IPS-18a (cell line): Measurements from ENCODE around the gene ASB15.
"Not testable (repeated sequence)": the region's sequence is repeated elsewhere in the genome, so short reads cannot be mapped to it uniquely, and the experiment has no call there.

ENCODE experiments used
- H3K27ac ChIP-seq: one replicate; pipeline ENCODE4 v1.5.1; 2013; ENCODE audit warnings: low read length
- H3K27me3 ChIP-seq: one replicate; pipeline ENCODE4 v1.6.1; 2013; ENCODE audit warnings: mild to moderate bottlenecking, low read length; ENCODE audit not compliant: control insufficient read depth, insufficient read depth
- H3K36me3 ChIP-seq: one replicate; pipeline ENCODE4 v1.6.1; 2013; ENCODE audit warnings: low read depth, low read length; ENCODE audit not compliant: control insufficient read depth
- H3K4me1 ChIP-seq: one replicate; pipeline ENCODE4 v1.6.1; 2013; ENCODE audit warnings: low read depth, low read length; ENCODE audit not compliant: control insufficient read depth
- H3K4me3 ChIP-seq: one replicate; pipeline ENCODE4 v1.5.1; 2013; ENCODE audit warnings: low read length
- H3K9ac ChIP-seq: one replicate; pipeline ENCODE4 v1.6.1; 2013; ENCODE audit warnings: mild to moderate bottlenecking, low read length, moderate library complexity
- H3K9me3 ChIP-seq: one replicate; pipeline ENCODE4 v1.6.1; 2013; ENCODE audit warnings: low read depth, low read length; ENCODE audit not compliant: control insufficient read depth

ASB15 gene

GRCh38 chr7:123624527-123625183 is 23.0 kb downstream of the ASB15 start:
- Histone ChIP-seq H3K4me3 (no peak overlapping the region), H3K27me3 (no peaks in the 10 kb centered on the region), H3K9ac (no peak overlapping the region), H3K4me1 (no peaks in the 10 kb centered on the region), H3K27ac (no peak overlapping the region), H3K9me3 (no peaks in the 10 kb centered on the region), H3K36me3 (no peaks in the 10 kb centered on the region)

- no peak overlapping the region for H3K4me3 ChIP-seq
- H3K36me3 ChIP-seq: no peaks in the 10 kb centered on the region
- no peak overlapping the region for H3K9ac ChIP-seq
- H3K27ac ChIP-seq: no peak overlapping the region
- H3K9me3 ChIP-seq: no peaks in the 10 kb centered on the region
- no peaks in the 10 kb centered on the region for H3K27me3 ChIP-seq
- H3K4me1 ChIP-seq: no peaks in the 10 kb centered on the region
Measured at GRCh38 chr7:123625254-123625653, 23.6 kb downstream of the ASB15 start.

DNA sequence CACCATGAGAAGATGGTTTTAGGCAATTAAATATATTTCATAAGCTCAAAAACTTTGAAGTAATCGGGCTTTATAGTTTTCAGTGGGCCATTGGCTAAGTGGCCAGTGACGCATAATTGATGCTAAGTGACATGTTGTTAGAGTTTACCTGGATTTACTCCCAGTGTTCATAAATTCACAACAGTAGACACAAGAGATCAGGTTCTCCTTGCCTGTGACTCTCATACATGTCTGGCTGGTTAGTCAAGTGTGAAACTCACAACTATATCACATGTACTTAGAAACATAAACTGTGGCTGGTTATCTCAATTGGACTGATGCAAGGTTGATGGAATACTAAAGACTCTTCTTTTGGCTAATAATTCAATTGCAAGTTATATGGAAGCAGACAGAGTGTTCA is 26.2 kb downstream of the ASB15 start:
- Histone ChIP-seq H3K4me3 (no peak overlapping the region), H3K4me1 (no peaks in the 10 kb centered on the region), H3K9me3 (no peaks in the 10 kb centered on the region), H3K27ac (no peak overlapping the region), H3K9ac (no peak overlapping the region), H3K36me3 (no peaks in the 10 kb centered on the region), H3K27me3 (no peaks in the 10 kb centered on the region)

DNA sequence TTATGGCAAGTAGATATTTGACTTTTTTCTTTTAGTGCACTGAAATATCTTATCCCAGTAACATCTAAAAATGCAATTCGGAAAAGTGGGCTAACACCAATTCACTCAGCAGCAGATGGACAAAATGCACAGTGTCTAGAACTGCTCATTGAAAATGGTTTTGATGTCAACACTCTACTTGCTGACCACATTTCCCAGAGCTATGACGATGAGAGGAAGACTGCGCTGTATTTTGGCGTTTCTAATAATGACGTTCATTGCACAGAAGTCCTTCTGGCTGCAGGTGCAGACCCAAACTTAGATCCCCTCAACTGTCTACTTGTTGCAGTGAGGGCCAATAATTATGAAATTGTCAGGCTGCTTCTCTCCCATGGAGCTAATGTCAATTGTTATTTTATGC is 27.2 kb downstream of the ASB15 start:
- Histone ChIP-seq H3K27me3 (no peaks in the 10 kb centered on the region), H3K9ac (no peak overlapping the region), H3K4me3 (no peak overlapping the region), H3K36me3 (no peaks in the 10 kb centered on the region), H3K4me1 (no peaks in the 10 kb centered on the region), H3K9me3 (no peaks in the 10 kb centered on the region), H3K27ac (no peak overlapping the region)

- Histone ChIP-seq H3K27me3 (no peaks in the 10 kb centered on the region), H3K9ac (no peak overlapping the region), H3K36me3 (no peaks in the 10 kb centered on the region), H3K4me3 (no peak overlapping the region), H3K4me1 (no peaks in the 10 kb centered on the region), H3K9me3 (no peaks in the 10 kb centered on the region), H3K27ac (no peak overlapping the region)
Measured at GRCh38 chr7:123629281-123629680, 27.7 kb downstream of the ASB15 start.

DNA sequence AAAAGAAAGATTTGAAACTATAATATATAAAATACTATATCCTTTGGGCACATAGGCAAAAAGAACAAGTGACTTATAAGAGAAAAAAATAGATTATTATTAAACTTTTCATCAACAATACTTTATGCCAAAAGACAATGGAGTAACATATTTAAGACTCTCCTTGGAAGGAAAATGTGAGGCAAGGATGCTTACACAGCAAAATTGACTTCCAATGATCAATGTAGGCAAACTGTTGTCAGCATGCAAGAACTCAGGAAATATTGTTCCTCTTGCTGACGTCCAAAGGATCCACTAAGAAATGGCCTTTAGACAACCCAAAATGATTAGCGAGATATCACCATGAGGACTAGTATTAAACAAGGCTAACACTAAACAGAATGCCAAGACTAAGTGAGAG is 31.2 kb downstream of the ASB15 start:
- no peak overlapping the region for H3K4me3 ChIP-seq
- H3K36me3 ChIP-seq: no peaks in the 10 kb centered on the region
- no peaks in the 10 kb centered on the region for H3K4me1 ChIP-seq
- no peaks in the 10 kb centered on the region for H3K27me3 ChIP-seq
- H3K9me3 ChIP-seq: no peaks in the 10 kb centered on the region
- H3K9ac ChIP-seq: no peak overlapping the region
- H3K27ac ChIP-seq: no peak overlapping the region

GRCh38 chr7:123633553-123633952 is 31.9 kb downstream of the ASB15 start:
- H3K9ac ChIP-seq: no peak overlapping the region
- no peaks in the 10 kb centered on the region for H3K36me3 ChIP-seq
- no peak overlapping the region for H3K4me3 ChIP-seq
- H3K4me1 ChIP-seq: no peaks in the 10 kb centered on the region
- H3K9me3 ChIP-seq: no peaks in the 10 kb centered on the region
- H3K27ac ChIP-seq: no peak overlapping the region
- H3K27me3 ChIP-seq: no peaks in the 10 kb centered on the region

DNA sequence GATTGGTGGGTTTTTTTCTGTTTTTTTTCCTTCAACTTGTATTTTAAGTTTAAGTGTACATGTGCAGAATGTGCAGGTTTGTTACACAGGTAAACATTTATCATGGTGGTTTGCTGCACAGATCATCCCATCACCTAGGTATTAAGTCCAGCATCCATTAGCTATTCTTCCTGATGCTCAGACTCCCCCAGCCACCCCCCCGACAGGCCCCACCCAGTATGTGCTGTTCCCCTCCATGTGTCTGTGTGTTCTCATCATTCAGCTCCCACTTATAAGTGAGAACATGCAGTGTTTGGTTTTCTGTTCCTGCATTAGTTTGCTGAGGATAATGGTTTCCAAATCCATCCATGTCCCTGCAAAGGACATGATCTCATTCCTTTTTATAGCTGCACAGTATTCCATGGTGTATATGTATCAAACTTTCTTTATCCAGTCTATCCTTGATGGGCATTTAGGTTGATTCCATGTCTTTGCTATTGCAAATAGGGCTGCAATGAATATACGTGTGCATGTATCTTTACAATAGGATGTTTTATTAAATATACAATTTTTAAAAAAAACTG is 32.5 kb downstream of the ASB15 start:
- H3K27ac ChIP-seq: not testable (repeated sequence)

GRCh38 chr7:123635551-123636359 is 34.1 kb downstream of the ASB15 start:
- H3K4me1 ChIP-seq: no peaks in the 10 kb centered on the region
- H3K27ac ChIP-seq: no peak overlapping the region
- no peaks in the 10 kb centered on the region for H3K36me3 ChIP-seq
- no peaks in the 10 kb centered on the region for H3K27me3 ChIP-seq
- no peak overlapping the region for H3K4me3 ChIP-seq
- no peaks in the 10 kb centered on the region for H3K9me3 ChIP-seq
- H3K9ac ChIP-seq: no peak overlapping the region

More for the DNA sequence above, 32.5 kb downstream of the ASB15 start:
- H3K27me3 ChIP-seq, H3K9me3 ChIP-seq, H3K4me1 ChIP-seq, H3K4me3 ChIP-seq, H3K9ac ChIP-seq, H3K36me3 ChIP-seq: not testable (repeated sequence)

DNA sequence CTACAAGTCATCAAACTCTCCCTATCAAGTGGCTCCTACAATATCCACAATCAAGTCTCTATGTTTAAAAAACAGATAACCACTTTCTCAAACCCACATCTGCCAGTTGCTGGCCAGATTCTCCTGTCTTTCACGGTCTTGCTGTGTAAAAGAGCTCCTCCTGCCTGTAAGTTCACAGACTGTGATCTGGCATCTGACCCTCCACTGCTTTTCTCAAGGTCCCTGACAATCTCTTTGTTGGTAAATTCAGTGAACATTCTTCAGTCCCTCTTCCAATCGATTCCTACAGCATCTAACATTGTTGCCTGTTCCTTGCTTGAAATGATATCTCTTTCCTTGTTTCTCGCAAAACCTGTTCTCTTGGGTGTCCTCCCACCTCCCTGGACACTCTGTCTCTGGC is 35.6 kb downstream of the ASB15 start:
- H3K4me3 ChIP-seq: no peak overlapping the region
- no peaks in the 10 kb centered on the region for H3K4me1 ChIP-seq
- no peak overlapping the region for H3K27ac ChIP-seq
- no peaks in the 10 kb centered on the region for H3K36me3 ChIP-seq
- H3K9me3 ChIP-seq: no peaks in the 10 kb centered on the region
- no peak overlapping the region for H3K9ac ChIP-seq
- no peaks in the 10 kb centered on the region for H3K27me3 ChIP-seq

DNA sequence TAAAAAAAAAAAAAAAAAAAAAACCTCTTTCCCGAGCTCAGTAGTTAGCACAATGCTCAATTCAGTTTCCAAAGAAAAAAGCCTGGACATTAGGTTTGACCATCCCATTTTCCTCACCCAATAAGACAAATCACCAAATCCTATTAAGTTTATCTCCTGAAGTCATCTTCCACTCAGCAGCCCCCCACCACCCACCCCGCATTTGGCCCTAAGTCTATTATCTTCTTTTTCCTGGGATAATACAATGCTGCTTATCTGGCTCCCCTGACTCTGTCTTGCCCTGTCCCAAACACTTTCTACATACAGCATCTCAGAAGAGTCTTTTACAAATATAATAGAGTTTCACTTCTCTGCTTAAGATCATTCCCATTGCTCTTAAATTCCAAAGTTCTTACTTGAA is 36.3 kb downstream of the ASB15 start:
- no peaks in the 10 kb centered on the region for H3K4me1 ChIP-seq
- H3K36me3 ChIP-seq: no peaks in the 10 kb centered on the region
- H3K9me3 ChIP-seq: no peaks in the 10 kb centered on the region
- H3K27ac ChIP-seq: no peak overlapping the region
- no peak overlapping the region for H3K9ac ChIP-seq
- H3K27me3 ChIP-seq: no peaks in the 10 kb centered on the region
- H3K4me3 ChIP-seq: no peak overlapping the region

- no peaks in the 10 kb centered on the region for H3K36me3 ChIP-seq
- H3K9me3 ChIP-seq: no peaks in the 10 kb centered on the region
- no peak overlapping the region for H3K9ac ChIP-seq
- peaks cover 14% of the 10 kb centered on the region for H3K4me1 ChIP-seq
- H3K4me3 ChIP-seq: no peak overlapping the region
- H3K27me3 ChIP-seq: no peaks in the 10 kb centered on the region
- no peak overlapping the region for H3K27ac ChIP-seq
Measured at GRCh38 chr7:123639631-123640030, 38.0 kb downstream of the ASB15 start.
